Stimulated activated CD4-positive, alpha-beta T cell treated with anti-CD3 and anti-CD28 coated beads, Interleukin-2, amount 100 ng/mL, for 48 hours (primary cell): ENCODE data around the gene ATF6.
"Not testable (repeated sequence)": the region's sequence is repeated elsewhere in the genome, so short reads cannot be mapped to it uniquely, and the experiment has no call there.

ENCODE experiments used
- DNase-seq, 2 donors: peaks; one replicate each; pipeline ENCODE4 v3.0.0-alpha.2; 2020

The ATF6 gene

GRCh38 chr1:161782886-161783285 lies 16.8 kb downstream of the ATF6 start:
- DNase-seq: no peak

GRCh38 chr1:161784968-161785367 lies 18.8 kb downstream of the ATF6 start:
- no peak for DNase-seq

- DNase-seq: no peak
Measured at GRCh38 chr1:161787355-161787754, 21.2 kb downstream of the ATF6 start.

- no peak for DNase-seq
Measured at GRCh38 chr1:161790587-161791317, 24.6 kb downstream of the ATF6 start.

- no peak for DNase-seq
Measured at GRCh38 chr1:161791904-161792655, 26.0 kb downstream of the ATF6 start.

- DNase-seq: no peak
Measured at GRCh38 chr1:161792740-161793139, 26.6 kb downstream of the ATF6 start.

- no peak for DNase-seq
Measured at GRCh38 chr1:161799792-161800191, 33.7 kb downstream of the ATF6 start.

- no peak for DNase-seq
Measured at GRCh38 chr1:161801955-161802354, 35.8 kb downstream of the ATF6 start.

- no peak for DNase-seq
Measured at GRCh38 chr1:161803181-161803580, 37.1 kb downstream of the ATF6 start.

GRCh38 chr1:161805399-161806197 lies 39.5 kb downstream of the ATF6 start:
- DNase-seq: no peak

GRCh38 chr1:161809202-161809601 lies 43.1 kb downstream of the ATF6 start:
- DNase-seq: not testable (repeated sequence)

GRCh38 chr1:161809656-161810055 lies 43.5 kb downstream of the ATF6 start:
- not testable (repeated sequence) for DNase-seq

GRCh38 chr1:161810780-161811179 lies 44.7 kb downstream of the ATF6 start:
- DNase-seq: no peak

- DNase-seq: no peak
Measured at GRCh38 chr1:161816201-161816600, 50.1 kb downstream of the ATF6 start.

- no peak for DNase-seq
Measured at GRCh38 chr1:161817176-161817730, 51.1 kb downstream of the ATF6 start.

GRCh38 chr1:161820914-161821313 lies 54.8 kb downstream of the ATF6 start:
- DNase-seq: no peak

- DNase-seq: no peak
Measured at GRCh38 chr1:161824618-161825017, 58.5 kb downstream of the ATF6 start.

- DNase-seq: no peak
Measured at GRCh38 chr1:161825831-161826230, 59.7 kb downstream of the ATF6 start.

- DNase-seq: no peak
Measured at GRCh38 chr1:161826478-161826877, 60.4 kb downstream of the ATF6 start.

GRCh38 chr1:161827786-161828185 lies 61.7 kb downstream of the ATF6 start:
- DNase-seq: no peak

- not testable (repeated sequence) for DNase-seq
Measured at GRCh38 chr1:161832299-161832907, 66.3 kb downstream of the ATF6 start.

- DNase-seq: no peak
Measured at GRCh38 chr1:161834967-161835550, 68.9 kb downstream of the ATF6 start.
